ENCODE measurements around the gene RCAN2.

DNA sequence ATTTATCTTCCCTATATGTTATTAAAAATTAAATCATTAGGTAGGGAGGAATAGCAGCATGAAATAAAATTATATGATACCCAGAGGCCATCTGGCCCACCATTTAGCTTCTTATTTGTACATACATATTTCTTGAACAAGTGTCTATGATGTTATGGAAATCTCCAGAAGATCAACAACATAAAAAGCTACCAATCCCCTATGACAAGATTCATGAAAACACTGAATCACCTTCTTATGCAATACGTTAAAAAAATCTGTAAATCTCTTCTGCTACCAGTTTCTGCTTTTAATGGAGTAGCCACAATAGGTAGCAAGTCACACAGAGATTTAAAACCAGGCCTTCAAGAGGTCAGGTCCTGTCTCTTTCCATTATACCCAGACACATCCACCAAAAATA lies 194.7 kb downstream of the RCAN2 start:
- TF ChIP-seq, protein P1, sequence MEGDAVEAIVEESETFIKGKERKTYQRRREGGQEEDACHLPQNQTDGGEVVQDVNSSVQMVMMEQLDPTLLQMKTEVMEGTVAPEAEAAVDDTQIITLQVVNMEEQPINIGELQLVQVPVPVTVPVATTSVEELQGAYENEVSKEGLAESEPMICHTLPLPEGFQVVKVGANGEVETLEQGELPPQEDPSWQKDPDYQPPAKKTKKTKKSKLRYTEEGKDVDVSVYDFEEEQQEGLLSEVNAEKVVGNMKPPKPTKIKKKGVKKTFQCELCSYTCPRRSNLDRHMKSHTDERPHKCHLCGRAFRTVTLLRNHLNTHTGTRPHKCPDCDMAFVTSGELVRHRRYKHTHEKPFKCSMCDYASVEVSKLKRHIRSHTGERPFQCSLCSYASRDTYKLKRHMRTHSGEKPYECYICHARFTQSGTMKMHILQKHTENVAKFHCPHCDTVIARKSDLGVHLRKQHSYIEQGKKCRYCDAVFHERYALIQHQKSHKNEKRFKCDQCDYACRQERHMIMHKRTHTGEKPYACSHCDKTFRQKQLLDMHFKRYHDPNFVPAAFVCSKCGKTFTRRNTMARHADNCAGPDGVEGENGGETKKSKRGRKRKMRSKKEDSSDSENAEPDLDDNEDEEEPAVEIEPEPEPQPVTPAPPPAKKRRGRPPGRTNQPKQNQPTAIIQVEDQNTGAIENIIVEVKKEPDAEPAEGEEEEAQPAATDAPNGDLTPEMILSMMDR (conservative IDR thresholded peaks at IDR 0.05; ENCODE audit: low read depth, low read length): no peak
- TF ChIP-seq EZH2 (IDR thresholded peaks at IDR 0.05; ENCODE audit: borderline replicate concordance, low read depth, low read length, poor library complexity, severe bottlenecking): no peak

Measured in A673 (cell line).